ENCODE measurements around the gene MYH15.

DNA sequence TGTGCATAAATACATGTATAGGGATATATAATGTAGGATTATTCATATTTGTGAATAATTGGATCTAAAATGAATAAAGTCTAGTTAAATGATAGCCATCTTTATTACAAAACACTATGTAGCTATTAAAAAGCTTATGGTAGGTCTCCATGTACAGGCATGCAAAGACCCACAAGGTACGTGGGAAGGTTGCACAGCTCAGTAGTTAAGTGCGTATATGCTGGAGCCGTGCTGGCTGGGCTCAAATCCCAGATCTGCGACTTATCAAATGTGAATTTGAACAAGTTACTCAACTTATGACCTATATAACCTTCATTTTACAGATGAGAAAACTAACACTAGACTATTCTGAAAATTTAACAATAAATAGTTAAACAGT lies 100.6 kb downstream of the MYH15 start:
- TF ChIP-seq POLR2AphosphoS5 (IDR thresholded peaks at IDR 0.05; ENCODE audit: borderline replicate concordance, low read depth, low read length) = no peak
- no peak for TF ChIP-seq EZH2 (IDR thresholded peaks at IDR 0.05)
- no peak for TF ChIP-seq FOXP2 (optimal IDR thresholded peaks at IDR 0.05; ENCODE audit: control extremely low read depth, extremely low read length, insufficient read depth)

Measured in SK-N-MC (cell line).